ENCODE results near the gene LRRC9. TPM values are rescaled to one million over a fixed set of nuclear protein-coding genes. Genes with fewer than 3 reads are reported as not detected.

LRRC9 gene
- total RNA-seq, 1 experiment from 2014 or later = not detected

GRCh38 chr14:60089221-60089620, 169.3 kb downstream of the LRRC9 start:
- peaks cover 13% of the 10 kb centered on the region for H4K20me1 ChIP-seq (ENCODE audit: low read length)

GRCh38 chr14:60090864-60091519, 171.0 kb downstream of the LRRC9 start:
- no TSS peak for BruUV-seq (replicated peaks)
- H3K4me2 ChIP-seq (ENCODE audit: low read length) = peak overlapping the region; percentile 85
- ChIA-PET POLR2A (ENCODE audit: unreplicated experiment) (no interaction called here), CTCF (interaction anchor here (0.6 kb wide), 1 partner anchor 61 kb away, joined by 6 read pairs; no protein-coding TSS in a partner anchor)
- H3K9me2 ChIP-seq (replicated peaks; ENCODE audit: low read length) = no peaks in the 10 kb centered on the region
- TF ChIP-seq, protein P1, sequence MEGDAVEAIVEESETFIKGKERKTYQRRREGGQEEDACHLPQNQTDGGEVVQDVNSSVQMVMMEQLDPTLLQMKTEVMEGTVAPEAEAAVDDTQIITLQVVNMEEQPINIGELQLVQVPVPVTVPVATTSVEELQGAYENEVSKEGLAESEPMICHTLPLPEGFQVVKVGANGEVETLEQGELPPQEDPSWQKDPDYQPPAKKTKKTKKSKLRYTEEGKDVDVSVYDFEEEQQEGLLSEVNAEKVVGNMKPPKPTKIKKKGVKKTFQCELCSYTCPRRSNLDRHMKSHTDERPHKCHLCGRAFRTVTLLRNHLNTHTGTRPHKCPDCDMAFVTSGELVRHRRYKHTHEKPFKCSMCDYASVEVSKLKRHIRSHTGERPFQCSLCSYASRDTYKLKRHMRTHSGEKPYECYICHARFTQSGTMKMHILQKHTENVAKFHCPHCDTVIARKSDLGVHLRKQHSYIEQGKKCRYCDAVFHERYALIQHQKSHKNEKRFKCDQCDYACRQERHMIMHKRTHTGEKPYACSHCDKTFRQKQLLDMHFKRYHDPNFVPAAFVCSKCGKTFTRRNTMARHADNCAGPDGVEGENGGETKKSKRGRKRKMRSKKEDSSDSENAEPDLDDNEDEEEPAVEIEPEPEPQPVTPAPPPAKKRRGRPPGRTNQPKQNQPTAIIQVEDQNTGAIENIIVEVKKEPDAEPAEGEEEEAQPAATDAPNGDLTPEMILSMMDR (conservative IDR thresholded peaks at IDR 0.05; ENCODE audit: low read depth, low read length) = no peak
- TF ChIP-seq EZH2phosphoT487 (IDR thresholded peaks at IDR 0.05; ENCODE audit: borderline replicate concordance, low read length) (no peak), EZH2 (IDR thresholded peaks at IDR 0.05; ENCODE audit: low read length, unreplicated experiment) (no peak)
- ATAC-seq (peak; percentile 11), DNase-seq (peak; percentile 84)
- H2AFZ ChIP-seq (ENCODE audit: low read length) = peak overlapping the region; percentile 95
- no peaks in the 10 kb centered on the region for H3K9me3 ChIP-seq (ENCODE audit: low read length)
- intact Hi-C loops (cut with micrococcal nuclease) = loop anchor here (1.0 kb wide), 4 partner anchors 27 to 158 kb away; partner anchors contain the start of gene PPM1A
- H3F3A ChIP-seq (ENCODE audit: low read length, unreplicated experiment) = no peaks in the 10 kb centered on the region
- H3K27ac ChIP-seq (ENCODE audit: low read length) = peak overlapping the region; percentile 85
- peaks cover 38% of the 10 kb centered on the region for H3K79me2 ChIP-seq (ENCODE audit: low read length)
- no peaks in the 10 kb centered on the region for H3K27me3 ChIP-seq (ENCODE audit: low read length)
- H3K4me3 ChIP-seq (ENCODE audit: low read length) = peak overlapping the region; percentile 76
- H3K36me3 ChIP-seq (ENCODE audit: low read depth, low read length) = no peaks in the 10 kb centered on the region
- H3K4me1 ChIP-seq (ENCODE audit: insufficient read depth, low read length) = peaks cover 37% of the 10 kb centered on the region
- H3K9ac ChIP-seq (ENCODE audit: low read length) = peak overlapping the region; percentile 86
- H4K20me1 ChIP-seq (ENCODE audit: low read length) = peaks cover 17% of the 10 kb centered on the region

More at GRCh38 chr14:60089221-60089620, 169.3 kb downstream of the LRRC9 start:
- no TSS peak for BruUV-seq (replicated peaks)
- Histone ChIP-seq H2AFZ (ENCODE audit: low read length) (no peak overlapping the region), H3K27ac (ENCODE audit: low read length) (no peak overlapping the region), H3K79me2 (ENCODE audit: low read length) (peaks cover 21% of the 10 kb centered on the region), H3K9me2 (replicated peaks; ENCODE audit: low read length) (no peaks in the 10 kb centered on the region), H3K9me3 (ENCODE audit: low read length) (no peaks in the 10 kb centered on the region), H3K4me2 (ENCODE audit: low read length) (no peak overlapping the region), H3K9ac (ENCODE audit: low read length) (no peak overlapping the region), H3K36me3 (ENCODE audit: low read depth, low read length) (no peaks in the 10 kb centered on the region), H3K4me3 (ENCODE audit: low read length) (no peak overlapping the region), H3K4me1 (ENCODE audit: insufficient read depth, low read length) (peaks cover 19% of the 10 kb centered on the region), H3F3A (ENCODE audit: low read length, unreplicated experiment) (no peaks in the 10 kb centered on the region), H3K27me3 (ENCODE audit: low read length) (no peaks in the 10 kb centered on the region)
- ATAC-seq (no peak), DNase-seq (no peak)
- ChIA-PET CTCF (no interaction called here), POLR2A (ENCODE audit: unreplicated experiment) (no interaction called here)
- TF ChIP-seq EZH2phosphoT487 (IDR thresholded peaks at IDR 0.05; ENCODE audit: borderline replicate concordance, low read length) (no peak), EZH2 (IDR thresholded peaks at IDR 0.05; ENCODE audit: low read length, unreplicated experiment) (no peak)
- TF ChIP-seq, protein P1 (conservative IDR thresholded peaks at IDR 0.05; ENCODE audit: low read depth, low read length) = no peak
- intact Hi-C loops (cut with micrococcal nuclease) = no loop called here

Data from PC-3 (cell line).